ENCODE results near the gene BCL11B. TPM values are rescaled to one million over a fixed set of nuclear protein-coding genes. Genes with fewer than 3 reads are reported as not detected.

Gene BCL11B
- total and polyA plus RNA-seq, 4 donors: 0.04 to 0.42 (median 0.16) TPM

DNA sequence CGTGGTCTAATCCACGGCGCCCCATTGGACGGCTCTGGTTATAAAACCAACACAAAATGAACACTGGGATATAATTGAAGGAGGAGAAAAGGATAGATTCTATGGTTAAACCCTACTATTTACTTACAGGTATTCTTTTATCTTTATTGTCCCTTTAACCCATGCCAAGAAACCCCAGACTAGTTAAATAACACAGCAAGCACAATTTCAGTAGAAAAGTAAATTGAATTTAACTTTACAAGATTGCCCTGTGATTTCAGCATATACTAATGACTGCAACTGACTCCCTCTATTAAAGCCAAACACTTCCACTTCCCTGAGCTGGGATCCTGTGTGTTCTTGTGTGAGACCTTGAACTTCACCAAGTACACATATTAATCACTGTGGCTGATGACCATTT lies 45.3 kb downstream of the BCL11B start:
- no peak for DNase-seq (ENCODE audit: low spot score)
- H3K4me1 ChIP-seq (ENCODE audit: control insufficient read depth in 4 of 4, insufficient read depth in 4 of 4, low read length in 3 of 4): no peaks in the 10 kb centered on the region
- H3K27me3 ChIP-seq (ENCODE audit: control insufficient read depth in 4 of 4, insufficient read depth in 4 of 4, low read length in 3 of 4): no peaks in the 10 kb centered on the region
- no peaks in the 10 kb centered on the region for H3K9me3 ChIP-seq (ENCODE audit: control insufficient read depth in 4 of 4, low read length in 3 of 4)
- H3K9ac ChIP-seq (ENCODE audit: low read depth in 1 of 2, low read length in 2 of 2): no peak overlapping the region
- H3K36me3 ChIP-seq (ENCODE audit: control insufficient read depth in 4 of 4, insufficient read depth in 3 of 4, low read depth in 1 of 4, low read length in 3 of 4): no peaks in the 10 kb centered on the region
- no peak overlapping the region for H3K4me3 ChIP-seq (ENCODE audit: low read depth in 1 of 3, low read length in 3 of 3)
- TF ChIP-seq, protein P1, sequence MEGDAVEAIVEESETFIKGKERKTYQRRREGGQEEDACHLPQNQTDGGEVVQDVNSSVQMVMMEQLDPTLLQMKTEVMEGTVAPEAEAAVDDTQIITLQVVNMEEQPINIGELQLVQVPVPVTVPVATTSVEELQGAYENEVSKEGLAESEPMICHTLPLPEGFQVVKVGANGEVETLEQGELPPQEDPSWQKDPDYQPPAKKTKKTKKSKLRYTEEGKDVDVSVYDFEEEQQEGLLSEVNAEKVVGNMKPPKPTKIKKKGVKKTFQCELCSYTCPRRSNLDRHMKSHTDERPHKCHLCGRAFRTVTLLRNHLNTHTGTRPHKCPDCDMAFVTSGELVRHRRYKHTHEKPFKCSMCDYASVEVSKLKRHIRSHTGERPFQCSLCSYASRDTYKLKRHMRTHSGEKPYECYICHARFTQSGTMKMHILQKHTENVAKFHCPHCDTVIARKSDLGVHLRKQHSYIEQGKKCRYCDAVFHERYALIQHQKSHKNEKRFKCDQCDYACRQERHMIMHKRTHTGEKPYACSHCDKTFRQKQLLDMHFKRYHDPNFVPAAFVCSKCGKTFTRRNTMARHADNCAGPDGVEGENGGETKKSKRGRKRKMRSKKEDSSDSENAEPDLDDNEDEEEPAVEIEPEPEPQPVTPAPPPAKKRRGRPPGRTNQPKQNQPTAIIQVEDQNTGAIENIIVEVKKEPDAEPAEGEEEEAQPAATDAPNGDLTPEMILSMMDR (IDR thresholded peaks at IDR 0.05; ENCODE audit: low read depth, low read length, missing input control): no peak
- TF ChIP-seq HNF4A (conservative IDR thresholded peaks at IDR 0.05): no peak
- TF ChIP-seq, protein P2, sequence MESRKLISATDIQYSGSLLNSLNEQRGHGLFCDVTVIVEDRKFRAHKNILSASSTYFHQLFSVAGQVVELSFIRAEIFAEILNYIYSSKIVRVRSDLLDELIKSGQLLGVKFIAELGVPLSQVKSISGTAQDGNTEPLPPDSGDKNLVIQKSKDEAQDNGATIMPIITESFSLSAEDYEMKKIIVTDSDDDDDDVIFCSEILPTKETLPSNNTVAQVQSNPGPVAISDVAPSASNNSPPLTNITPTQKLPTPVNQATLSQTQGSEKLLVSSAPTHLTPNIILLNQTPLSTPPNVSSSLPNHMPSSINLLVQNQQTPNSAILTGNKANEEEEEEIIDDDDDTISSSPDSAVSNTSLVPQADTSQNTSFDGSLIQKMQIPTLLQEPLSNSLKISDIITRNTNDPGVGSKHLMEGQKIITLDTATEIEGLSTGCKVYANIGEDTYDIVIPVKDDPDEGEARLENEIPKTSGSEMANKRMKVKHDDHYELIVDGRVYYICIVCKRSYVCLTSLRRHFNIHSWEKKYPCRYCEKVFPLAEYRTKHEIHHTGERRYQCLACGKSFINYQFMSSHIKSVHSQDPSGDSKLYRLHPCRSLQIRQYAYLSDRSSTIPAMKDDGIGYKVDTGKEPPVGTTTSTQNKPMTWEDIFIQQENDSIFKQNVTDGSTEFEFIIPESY (IDR thresholded peaks at IDR 0.05): no peak
- no peak overlapping the region for H3K27ac ChIP-seq (ENCODE audit: low read depth in 1 of 2, low read length in 2 of 2)
- WGBS: 80% methylated on average over 4 of the region's 4 CpGs

DNA sequence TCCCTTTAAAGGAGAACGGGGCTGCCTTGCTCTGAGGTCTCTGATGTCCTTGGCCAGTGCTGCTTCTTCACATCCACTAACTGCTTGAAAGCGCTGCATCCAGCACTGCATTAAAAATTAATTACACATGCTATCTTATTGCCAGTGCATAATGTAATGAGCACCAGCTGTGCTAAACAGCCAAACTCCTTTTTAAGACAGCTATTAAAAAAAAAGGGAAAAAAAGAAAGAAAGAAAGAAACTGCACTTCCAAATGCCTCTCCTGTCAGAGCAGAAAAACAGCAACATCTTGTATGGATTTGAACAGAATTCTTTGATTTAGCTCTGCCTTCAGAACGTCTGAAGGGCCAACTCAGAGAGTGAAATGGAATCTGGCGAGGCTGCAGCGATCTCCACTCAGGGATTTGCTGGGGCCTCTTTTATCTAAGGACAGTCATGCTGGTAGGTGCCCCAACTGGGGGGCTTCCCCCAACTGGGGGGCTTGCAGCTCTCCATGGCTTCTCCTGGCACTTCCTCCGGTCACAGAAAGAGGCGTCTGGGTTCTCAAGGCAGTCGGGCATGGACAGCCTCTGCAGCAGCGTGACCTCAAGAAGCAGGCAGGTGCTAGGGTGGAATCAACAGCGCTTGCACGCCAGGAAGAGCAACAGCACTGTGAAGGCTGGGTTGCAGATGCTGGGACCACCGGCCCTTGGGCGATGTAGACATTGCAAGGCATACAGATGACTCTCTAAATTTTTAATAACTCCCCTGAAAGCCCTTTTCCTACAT lies 46.4 kb downstream of the BCL11B start:
- Histone ChIP-seq H3K27me3 (ENCODE audit: control insufficient read depth in 4 of 4, insufficient read depth in 4 of 4, low read length in 3 of 4) (no peaks in the 10 kb centered on the region), H3K9ac (ENCODE audit: low read depth in 1 of 2, low read length in 2 of 2) (no peak overlapping the region), H3K9me3 (ENCODE audit: control insufficient read depth in 4 of 4, low read length in 3 of 4) (no peaks in the 10 kb centered on the region), H3K36me3 (ENCODE audit: control insufficient read depth in 4 of 4, insufficient read depth in 3 of 4, low read depth in 1 of 4, low read length in 3 of 4) (no peaks in the 10 kb centered on the region), H3K27ac (ENCODE audit: low read depth in 1 of 2, low read length in 2 of 2) (no peak overlapping the region), H3K4me3 (ENCODE audit: low read depth in 1 of 3, low read length in 3 of 3) (no peak overlapping the region), H3K4me1 (ENCODE audit: control insufficient read depth in 4 of 4, insufficient read depth in 4 of 4, low read length in 3 of 4) (no peaks in the 10 kb centered on the region)
- WGBS: 78% methylated on average over 13 of the region's 13 CpGs
- DNase-seq (ENCODE audit: low spot score): no peak
- no peak for TF ChIP-seq EGR1 (IDR thresholded peaks at IDR 0.05; ENCODE audit: low read depth in 2 of 2)
- TF ChIP-seq FOXA2 (IDR thresholded peaks at IDR 0.05): no peak
- TF ChIP-seq, protein P3, sequence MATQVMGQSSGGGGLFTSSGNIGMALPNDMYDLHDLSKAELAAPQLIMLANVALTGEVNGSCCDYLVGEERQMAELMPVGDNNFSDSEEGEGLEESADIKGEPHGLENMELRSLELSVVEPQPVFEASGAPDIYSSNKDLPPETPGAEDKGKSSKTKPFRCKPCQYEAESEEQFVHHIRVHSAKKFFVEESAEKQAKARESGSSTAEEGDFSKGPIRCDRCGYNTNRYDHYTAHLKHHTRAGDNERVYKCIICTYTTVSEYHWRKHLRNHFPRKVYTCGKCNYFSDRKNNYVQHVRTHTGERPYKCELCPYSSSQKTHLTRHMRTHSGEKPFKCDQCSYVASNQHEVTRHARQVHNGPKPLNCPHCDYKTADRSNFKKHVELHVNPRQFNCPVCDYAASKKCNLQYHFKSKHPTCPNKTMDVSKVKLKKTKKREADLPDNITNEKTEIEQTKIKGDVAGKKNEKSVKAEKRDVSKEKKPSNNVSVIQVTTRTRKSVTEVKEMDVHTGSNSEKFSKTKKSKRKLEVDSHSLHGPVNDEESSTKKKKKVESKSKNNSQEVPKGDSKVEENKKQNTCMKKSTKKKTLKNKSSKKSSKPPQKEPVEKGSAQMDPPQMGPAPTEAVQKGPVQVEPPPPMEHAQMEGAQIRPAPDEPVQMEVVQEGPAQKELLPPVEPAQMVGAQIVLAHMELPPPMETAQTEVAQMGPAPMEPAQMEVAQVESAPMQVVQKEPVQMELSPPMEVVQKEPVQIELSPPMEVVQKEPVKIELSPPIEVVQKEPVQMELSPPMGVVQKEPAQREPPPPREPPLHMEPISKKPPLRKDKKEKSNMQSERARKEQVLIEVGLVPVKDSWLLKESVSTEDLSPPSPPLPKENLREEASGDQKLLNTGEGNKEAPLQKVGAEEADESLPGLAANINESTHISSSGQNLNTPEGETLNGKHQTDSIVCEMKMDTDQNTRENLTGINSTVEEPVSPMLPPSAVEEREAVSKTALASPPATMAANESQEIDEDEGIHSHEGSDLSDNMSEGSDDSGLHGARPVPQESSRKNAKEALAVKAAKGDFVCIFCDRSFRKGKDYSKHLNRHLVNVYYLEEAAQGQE (IDR thresholded peaks at IDR 0.05): no peak
- TF ChIP-seq, protein P4, sequence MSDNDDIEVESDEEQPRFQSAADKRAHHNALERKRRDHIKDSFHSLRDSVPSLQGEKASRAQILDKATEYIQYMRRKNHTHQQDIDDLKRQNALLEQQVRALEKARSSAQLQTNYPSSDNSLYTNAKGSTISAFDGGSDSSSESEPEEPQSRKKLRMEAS (IDR thresholded peaks at IDR 0.05): no peak
- TF ChIP-seq, protein P1 (IDR thresholded peaks at IDR 0.05; ENCODE audit: low read depth, low read length, missing input control): no peak
- TF ChIP-seq TAF1 (conservative IDR thresholded peaks at IDR 0.05): no peak

Data from liver (tissue), 9 donors.